Testis (tissue), 3 donors: ENCODE data around the gene FPR1. TPM values are rescaled to one million over a fixed set of nuclear protein-coding genes. Genes with fewer than 3 reads are reported as not detected.

Experiments used
- DNase-seq: peaks from one replicate; pipeline ENCODE4 v3.0.0-alpha.2; 2019
- H3K27ac ChIP-seq, 2 donors: fragments of 200-600 bp; sonication (generic); one replicate each; pipeline ENCODE4 v1.5.1; 2019
- H3K27me3 ChIP-seq: fragments of 200-600 bp; sonication (generic); one replicate; pipeline ENCODE4 v1.5.1; 2019
- H3K36me3 ChIP-seq: fragments of 200-600 bp; sonication (generic); one replicate; pipeline ENCODE4 v1.5.1; 2017; ENCODE audit warnings: low read depth; ENCODE audit errors: missing control alignments
- H3K4me1 ChIP-seq: fragments of 200-600 bp; sonication (generic); one replicate; pipeline ENCODE4 v1.5.1; 2019
- H3K4me3 ChIP-seq, 2 donors: fragments of 200-600 bp; sonication (generic); one replicate each; pipeline ENCODE4 v1.5.1; 2017 to 2019
- H3K9me3 ChIP-seq: fragments of 200-600 bp; sonication (generic); one replicate; pipeline ENCODE4 v1.5.1; 2017
- POLR2A ChIP-seq: fragments of 450-650 bp; IDR thresholded peaks from one replicate; pipeline ENCODE4 v1.6.1; 2017; ENCODE audit warnings: antibody characterized with exemption, mild to moderate bottlenecking, moderate library complexity
- WGBS, 2 donors: methylation state at CpG; one replicate each; pipeline ENCODE4 v1.1.5; 2018; 5-methylcytosine and 5-hydroxymethylcytosine counted together
- intact Hi-C: fragments of 100-400 bp; cut with DNase I; formaldehyde crosslinking; loops from one replicate; pipeline ENCODE4 v1.15.1; 2023; ENCODE audit warnings: low total_unique reads
- polyA plus RNA-seq: library from polyadenylated mRNA; stranded (reverse); fragments of 350-450 nt; fragmentation: Illumina TruSeq; extraction: RNeasy Lipid Tissue Mini Kit (QIAGEN cat#74804); gene quantifications from one replicate; pipeline ENCODE4 v1.2.3, GENCODE V29; 2014; ENCODE audit warnings: low read depth, low replicate concordance; ENCODE audit not compliant: insufficient read depth
- total RNA-seq, 2 donors: library from RNA; depleted of rRNA; stranded (reverse); fragments of >200 nt; gene quantifications; one replicate each; pipeline ENCODE4 v1.2.3, GENCODE V29; 2016
- TF ChIP-seq, protein P1 (sequence below), 3 experiments: fragments of 450-650 bp in 2 of 3; fragments of 200-600 bp in 1 of 3; sonication (generic) in 1 of 3; IDR thresholded peaks; one replicate each; pipeline ENCODE4 v1.5.1; 2016 to 2019; ENCODE audit warnings: antibody characterized with exemption in 3 of 3, mild to moderate bottlenecking in 2 of 3, moderate library complexity in 1 of 3

FPR1 gene
- total and polyA plus RNA-seq, 3 donors from 2014 or later: 1.4 to 3.5 (median 2.1) TPM

DNA sequence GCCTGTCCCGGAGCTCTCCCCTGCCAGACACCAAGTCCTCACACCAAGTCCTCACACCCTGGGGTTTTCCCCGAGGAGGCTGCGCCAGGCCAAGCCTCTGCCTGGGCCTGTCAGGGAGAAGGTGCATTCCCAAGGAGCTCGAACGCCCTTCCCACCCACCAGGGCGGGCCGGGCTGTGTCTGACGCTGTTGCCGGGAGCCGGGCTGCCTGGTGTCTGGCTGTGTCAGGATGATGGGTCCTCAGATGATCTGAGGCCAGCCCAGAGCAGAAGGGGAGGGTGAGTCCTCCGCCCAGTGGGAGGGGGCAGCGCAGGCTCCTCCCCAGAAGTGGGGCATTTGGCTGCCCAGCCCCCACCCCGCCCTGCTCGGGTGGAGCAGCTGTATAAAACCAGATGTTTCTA lies 25.6 kb downstream of the FPR1 start:
- peak; percentile 27 for DNase-seq
- 49 to 89% methylated on average over 6 to 14 of the region's 14 CpGs for WGBS, 2 donors
- no peaks in the 10 kb centered on the region for H3K36me3 ChIP-seq
- no peaks in the 10 kb centered on the region for H3K4me1 ChIP-seq
- no peak overlapping the region for H3K4me3 ChIP-seq
- H3K9me3 ChIP-seq: no peaks in the 10 kb centered on the region
- H3K27me3 ChIP-seq: no peaks in the 10 kb centered on the region
- TF ChIP-seq POLR2A: no peak
- TF ChIP-seq, protein P1, sequence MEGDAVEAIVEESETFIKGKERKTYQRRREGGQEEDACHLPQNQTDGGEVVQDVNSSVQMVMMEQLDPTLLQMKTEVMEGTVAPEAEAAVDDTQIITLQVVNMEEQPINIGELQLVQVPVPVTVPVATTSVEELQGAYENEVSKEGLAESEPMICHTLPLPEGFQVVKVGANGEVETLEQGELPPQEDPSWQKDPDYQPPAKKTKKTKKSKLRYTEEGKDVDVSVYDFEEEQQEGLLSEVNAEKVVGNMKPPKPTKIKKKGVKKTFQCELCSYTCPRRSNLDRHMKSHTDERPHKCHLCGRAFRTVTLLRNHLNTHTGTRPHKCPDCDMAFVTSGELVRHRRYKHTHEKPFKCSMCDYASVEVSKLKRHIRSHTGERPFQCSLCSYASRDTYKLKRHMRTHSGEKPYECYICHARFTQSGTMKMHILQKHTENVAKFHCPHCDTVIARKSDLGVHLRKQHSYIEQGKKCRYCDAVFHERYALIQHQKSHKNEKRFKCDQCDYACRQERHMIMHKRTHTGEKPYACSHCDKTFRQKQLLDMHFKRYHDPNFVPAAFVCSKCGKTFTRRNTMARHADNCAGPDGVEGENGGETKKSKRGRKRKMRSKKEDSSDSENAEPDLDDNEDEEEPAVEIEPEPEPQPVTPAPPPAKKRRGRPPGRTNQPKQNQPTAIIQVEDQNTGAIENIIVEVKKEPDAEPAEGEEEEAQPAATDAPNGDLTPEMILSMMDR (IDR thresholded peaks at IDR 0.05): no peak
- intact Hi-C loops: no loop called here
- no peak overlapping the region for H3K27ac ChIP-seq

GRCh38 chr19:51724543-51724942 lies 27.1 kb downstream of the FPR1 start:
- no peak overlapping the region for H3K4me3 ChIP-seq
- intact Hi-C loops: no loop called here
- WGBS, 2 donors: 40 to 60% methylated on average over 15 of the region's 15 CpGs
- H3K27ac ChIP-seq: no peak overlapping the region
- no peaks in the 10 kb centered on the region for H3K4me1 ChIP-seq
- no peaks in the 10 kb centered on the region for H3K27me3 ChIP-seq
- no peaks in the 10 kb centered on the region for H3K9me3 ChIP-seq
- TF ChIP-seq POLR2A: no peak
- TF ChIP-seq, protein P1 (IDR thresholded peaks at IDR 0.05): no peak
- H3K36me3 ChIP-seq: no peaks in the 10 kb centered on the region
- peak; percentile 33 for DNase-seq

GRCh38 chr19:51722492-51722891 lies 29.2 kb downstream of the FPR1 start:
- WGBS, 2 donors: 87 to 93% methylated on average over 2 of the region's 2 CpGs
- H3K9me3 ChIP-seq: no peaks in the 10 kb centered on the region
- no peak for DNase-seq
- H3K4me1 ChIP-seq: peaks cover 2% of the 10 kb centered on the region
- no peaks in the 10 kb centered on the region for H3K36me3 ChIP-seq
- H3K27me3 ChIP-seq: no peaks in the 10 kb centered on the region
- H3K4me3 ChIP-seq: no peak overlapping the region
- intact Hi-C loops: no loop called here
- no peak for TF ChIP-seq POLR2A
- TF ChIP-seq, protein P1 (IDR thresholded peaks at IDR 0.05): no peak
- H3K27ac ChIP-seq: no peak overlapping the region

GRCh38 chr19:51721905-51722304 lies 29.8 kb downstream of the FPR1 start:
- intact Hi-C loops: no loop called here
- WGBS, 2 donors: 83 to 86% methylated on average over 7 of the region's 7 CpGs

More at GRCh38 chr19:51721905-51722304, 29.8 kb downstream of the FPR1 start:
- Histone ChIP-seq H3K27ac (no peak overlapping the region), H3K27me3 (no peaks in the 10 kb centered on the region), H3K4me3 (no peak overlapping the region), H3K36me3 (no peaks in the 10 kb centered on the region), H3K9me3 (no peaks in the 10 kb centered on the region), H3K4me1 (peaks cover 2% of the 10 kb centered on the region)
- DNase-seq: no peak
- TF ChIP-seq, protein P1 (IDR thresholded peaks at IDR 0.05): no peak
- TF ChIP-seq POLR2A: no peak
